Colon (tissue), 2 donors: ENCODE data around the gene MDFI.

Experiments
- FAIRE-seq: peaks from 2 replicates; lab custom pipeline; 2012; peaks lifted over from hg19 to GRCh38; lab: Jason Lieb, UNC
- donor health status: control.
- donor health status: control.

The MDFI gene

DNA sequence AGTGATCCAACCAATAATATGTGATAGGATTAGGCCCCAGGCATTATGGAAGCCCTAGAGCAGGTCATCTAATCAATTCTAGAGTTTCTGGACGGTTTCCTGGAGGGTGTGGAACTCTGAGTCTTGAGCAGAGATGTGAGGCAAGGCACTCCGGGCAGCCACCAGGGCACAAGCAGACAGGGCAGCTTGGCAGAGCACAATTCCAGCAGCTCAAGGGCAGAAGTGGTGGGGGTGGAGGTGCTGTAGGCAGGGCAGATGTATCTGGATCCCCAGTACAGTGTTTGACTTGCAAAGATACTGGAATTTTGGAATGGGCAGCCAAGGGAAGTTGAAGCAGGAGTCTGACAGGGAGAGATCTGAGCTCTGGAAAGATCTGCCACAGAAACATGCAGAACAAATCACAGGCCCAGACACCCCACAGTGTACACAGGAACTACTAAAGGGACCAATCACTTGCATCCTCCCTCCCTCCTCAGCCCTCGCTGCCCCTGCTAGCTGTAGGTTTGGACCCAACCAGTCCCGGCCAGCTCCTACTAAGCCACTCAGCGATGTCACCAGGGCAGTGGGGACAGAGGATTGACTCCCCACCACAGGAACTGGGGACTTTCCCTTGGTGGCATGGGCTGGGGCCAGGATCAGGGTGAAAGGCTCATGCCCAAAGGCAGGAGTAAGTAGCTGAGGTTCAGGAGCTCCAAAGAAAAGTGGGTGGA is 50.1 kb downstream of the MDFI start:
- FAIRE-seq = no peak

DNA sequence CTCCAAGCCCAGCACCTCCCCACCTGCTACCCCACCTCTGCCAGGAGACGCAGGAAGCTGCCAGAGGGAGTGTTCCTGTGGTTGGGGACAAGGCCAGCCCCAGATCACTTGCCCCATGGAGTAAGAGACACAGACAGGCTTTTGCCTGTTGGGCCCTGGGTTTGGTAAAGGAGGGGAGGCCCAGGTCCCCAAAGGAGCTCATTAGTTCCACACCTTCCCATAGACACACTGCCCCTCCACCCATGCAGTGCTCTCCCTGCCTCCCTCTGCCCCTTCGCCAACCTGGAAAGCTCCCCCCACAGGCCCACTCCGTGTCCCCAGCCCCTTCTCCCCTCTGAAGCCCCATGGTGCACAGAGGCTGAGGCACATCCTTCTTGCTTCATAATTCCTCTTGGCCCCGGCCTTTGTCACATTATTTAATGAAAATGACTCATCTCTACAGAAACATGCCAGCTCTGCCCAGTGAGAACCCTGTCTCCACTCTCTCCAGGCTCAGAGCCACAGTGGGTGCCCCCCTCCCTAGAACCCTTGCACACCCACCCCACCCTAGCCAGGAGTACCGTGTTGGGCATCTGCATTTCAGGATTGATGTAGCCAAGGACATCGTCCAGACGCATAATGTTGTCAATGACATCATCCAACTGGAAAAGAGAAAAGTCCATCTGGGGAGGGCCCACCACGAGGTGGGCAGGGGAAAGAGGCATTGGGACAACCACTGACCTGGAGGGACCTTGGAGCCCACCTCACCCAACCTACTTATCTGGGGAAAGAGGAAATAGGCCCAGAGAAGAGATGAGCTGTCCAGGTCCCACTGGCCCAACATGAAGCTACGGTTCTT is 51.1 kb downstream of the MDFI start:
- FAIRE-seq = no peak

DNA sequence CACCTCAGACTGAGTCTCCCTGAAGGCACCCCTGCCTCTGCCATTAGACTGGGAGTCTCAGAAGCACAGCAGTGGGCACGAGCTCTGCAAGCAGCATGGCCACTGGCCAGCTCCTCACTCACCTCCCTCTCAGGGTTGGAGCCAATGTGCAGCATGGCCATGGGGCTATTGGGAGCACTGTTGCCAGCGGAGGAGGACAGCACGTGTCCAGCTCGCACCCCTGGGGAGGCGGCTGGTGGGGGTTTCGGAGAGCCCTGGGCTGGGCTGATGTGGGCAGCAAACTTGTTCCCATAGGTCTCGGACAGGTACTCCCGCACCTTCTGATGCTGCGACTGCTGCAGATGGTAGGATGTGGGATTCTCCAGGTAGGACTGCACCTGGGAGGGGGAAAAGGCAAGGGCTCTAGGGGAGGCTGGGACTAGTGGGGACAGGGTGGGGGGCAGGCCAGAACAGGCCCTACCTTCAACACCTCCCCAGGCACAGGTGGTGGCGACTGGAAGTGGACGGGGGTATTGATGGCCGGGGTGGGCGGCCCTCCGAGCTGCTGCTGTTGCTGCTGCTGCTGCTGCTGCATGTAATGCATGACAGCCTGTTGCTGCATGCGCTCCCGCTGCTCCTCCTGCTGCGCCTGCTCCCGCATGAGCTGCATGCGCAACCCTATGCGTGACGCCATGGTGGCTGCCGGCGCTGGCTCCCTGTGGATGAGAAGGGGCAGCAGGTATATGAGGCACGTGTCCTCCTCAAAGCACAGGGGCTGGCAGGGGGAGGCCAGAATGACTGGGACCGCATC is 52.5 kb downstream of the MDFI start:
- FAIRE-seq = no peak

DNA sequence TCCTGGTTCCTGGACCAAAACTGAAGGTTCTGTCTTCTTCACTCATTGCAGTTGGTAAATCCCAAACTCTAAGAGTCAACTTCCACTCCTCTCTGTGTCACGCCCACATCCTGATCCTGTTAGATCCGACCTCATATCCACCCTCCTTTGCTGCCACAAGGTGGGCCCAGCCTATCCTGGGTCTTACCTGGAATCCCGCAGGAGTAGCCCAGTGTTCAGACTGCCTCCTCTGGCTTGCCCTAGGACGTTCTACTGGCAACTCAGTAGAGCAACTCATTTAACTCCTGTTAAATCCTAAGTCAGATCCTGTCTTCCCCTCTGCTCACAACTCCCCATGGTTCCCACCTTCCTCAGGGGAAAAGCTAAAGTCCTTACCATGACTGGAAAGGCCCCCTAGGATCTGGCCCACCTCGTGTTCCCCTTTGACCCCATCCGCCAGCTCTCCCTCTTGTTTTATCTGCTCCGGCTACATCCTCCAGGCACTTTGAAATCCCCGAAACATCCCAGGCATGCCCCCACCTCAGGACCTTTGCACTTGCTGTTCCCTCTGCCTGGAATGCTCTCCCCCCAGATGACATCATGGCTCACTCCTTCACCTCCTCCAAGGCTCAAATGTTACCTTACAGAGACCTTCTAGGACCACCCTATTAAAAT is 53.3 kb downstream of the MDFI start:
- FAIRE-seq = no peak

DNA sequence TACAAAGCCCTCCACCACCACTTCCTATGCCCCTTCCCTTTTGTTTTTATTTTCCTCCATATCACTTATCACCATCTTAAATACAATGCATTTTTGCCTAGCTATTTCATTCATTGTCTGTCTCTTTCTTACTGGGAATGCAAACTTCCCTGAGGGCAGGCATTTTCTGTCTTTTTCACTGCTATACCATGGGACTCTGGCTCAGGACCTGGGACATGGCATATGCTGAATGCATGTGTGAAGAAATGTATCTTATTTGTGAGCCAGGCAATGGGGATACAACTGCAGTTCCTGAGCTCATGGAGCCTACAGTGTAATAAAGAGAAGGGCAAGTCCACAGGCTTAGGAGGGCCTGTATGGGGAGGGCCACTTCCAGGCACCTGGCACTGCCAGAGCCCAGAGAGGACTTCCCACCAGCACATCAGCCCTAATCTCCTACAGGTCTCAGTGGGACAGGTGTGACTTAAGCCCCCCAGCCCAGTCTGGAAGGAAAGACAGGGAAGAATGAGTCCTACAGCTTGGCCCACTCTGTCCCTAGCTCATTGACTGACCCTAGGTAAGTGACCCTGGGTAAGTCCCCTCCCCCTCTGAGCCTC is 53.9 kb downstream of the MDFI start:
- no peak for FAIRE-seq

DNA sequence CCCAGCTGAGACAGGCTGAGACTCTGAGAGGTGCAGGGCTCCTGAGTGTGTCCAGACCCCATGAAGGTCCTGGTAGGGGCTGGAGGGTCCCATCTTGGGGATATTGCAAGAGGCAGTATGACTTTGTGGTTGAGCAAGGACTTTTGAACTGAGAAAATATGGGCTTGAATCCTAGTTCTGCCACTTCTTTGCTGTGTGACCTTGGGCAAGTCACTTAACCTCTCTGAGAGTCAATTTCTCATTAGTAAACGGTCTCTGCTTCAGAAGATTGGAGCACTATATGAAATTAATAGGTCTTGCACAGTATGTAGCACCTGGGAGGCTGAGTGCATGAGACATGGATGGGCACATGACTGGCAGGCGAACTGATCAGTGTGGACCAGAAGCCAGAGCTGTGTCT is 54.5 kb downstream of the MDFI start:
- no peak for FAIRE-seq

DNA sequence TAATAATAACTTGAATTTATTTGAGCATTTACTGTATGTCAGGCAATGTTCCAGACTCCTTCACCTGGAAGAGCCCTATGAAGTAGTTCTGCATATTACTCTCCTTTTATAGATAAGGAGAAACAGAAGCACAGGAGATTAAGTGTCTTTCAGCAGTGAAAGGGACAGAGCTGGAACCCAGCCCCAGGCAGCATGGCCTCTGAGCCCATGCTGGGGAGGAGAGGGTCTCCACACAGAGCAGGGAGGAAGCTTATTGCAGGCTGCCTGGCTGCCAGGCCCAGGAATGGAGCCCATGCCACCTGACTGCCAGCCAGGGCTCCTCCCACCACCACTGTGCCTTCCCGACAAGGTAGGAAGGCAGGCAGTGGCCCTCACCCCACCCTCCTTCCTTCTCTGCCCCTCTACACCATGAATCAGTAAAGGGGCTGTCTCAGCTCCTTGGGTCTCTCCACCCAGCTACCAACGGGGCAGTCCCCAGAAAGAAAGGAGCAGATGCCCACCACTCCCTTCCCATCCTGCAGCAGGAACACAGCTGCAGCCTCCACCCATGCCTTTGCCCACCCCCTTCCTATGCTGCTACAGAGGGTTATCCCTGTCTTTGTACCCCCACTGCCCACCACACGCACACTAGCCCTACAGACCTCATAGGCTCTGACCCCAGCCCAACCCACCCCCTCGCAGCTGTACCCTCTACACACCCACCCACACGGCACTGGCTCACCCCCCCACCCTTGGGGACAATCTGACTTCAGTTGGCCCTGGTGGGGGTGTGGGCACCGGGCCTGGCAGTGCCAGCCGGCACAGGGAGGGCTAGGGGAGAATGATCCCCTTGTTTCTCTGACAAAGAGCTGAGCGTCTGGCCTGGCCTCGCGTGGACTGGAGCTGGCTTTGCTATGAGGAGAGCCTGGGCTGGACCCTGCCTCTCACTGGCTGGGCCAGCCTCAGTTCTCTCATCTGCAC is 55.3 kb downstream of the MDFI start:
- FAIRE-seq = no peak

DNA sequence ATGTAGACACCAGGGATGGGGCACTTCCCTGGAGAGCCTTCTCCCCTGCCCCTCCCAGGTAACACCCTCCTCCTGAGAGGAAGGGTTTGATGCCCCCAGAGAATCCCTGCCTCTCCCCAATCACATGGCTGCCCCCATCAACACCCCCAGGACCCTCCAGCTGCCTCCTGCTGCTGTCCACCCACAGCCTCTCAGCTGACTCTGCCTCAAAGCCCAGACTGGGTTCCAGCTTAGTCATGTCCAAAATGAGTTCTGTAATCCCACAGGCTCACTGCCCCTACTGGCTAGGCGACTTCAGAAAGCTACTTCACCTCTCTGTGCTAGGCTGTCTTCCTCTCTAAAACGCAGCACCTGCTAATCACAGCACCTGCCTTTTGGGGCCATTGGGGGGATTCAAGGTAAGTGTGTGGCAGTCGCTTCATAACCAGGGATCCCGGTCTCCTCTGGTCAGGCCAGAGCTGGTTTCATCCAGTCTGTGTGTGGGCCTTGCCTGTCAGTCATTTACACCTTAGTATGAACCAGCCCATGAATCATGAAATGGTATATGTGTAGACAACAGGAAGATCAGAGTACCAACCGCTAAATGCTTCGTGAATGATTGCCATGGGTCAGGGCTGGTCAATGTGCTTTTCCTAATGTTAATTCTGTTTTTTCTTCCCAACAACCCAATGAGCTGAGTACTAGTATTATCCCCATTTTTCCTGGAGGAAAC is 56.7 kb downstream of the MDFI start:
- FAIRE-seq = no peak

DNA sequence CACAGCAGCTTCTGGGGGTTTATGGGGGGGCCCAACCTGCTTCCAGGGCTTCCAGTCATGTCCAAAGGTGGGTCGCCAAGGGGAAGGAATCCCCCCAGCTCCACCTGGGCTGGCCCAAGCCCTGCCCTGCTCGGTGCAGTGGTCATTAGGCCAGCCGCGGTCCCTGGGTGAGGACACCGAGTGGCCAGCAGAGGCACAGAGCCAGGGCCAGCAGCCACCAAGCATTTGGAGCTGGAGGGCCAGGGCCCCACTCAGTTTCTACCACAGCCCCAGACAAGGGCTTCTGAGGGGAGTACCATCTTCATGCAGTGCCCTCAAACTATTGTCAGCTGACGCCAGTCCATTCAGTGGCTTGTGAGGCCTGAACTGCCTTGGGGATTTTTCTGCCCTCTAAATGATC is 57.6 kb downstream of the MDFI start:
- no peak for FAIRE-seq

DNA sequence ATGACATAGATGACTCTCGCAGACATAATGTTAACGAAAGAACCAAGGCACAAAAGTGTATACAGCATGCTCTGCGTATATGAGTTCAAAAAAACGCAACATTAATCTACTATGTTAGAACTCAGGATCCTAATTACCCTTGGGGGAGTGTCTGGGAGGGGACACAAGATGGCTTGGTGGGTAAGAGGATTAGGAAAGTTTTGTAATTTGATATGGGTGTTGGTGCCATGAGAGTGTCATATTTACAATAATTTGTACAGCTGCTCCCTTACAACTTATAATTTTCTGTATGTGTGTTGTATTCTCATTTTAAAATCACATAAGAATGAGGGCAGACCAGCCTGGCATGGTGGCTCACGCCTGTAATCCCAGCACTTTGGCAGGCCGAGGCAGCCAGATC is 58.5 kb downstream of the MDFI start:
- FAIRE-seq = no peak

DNA sequence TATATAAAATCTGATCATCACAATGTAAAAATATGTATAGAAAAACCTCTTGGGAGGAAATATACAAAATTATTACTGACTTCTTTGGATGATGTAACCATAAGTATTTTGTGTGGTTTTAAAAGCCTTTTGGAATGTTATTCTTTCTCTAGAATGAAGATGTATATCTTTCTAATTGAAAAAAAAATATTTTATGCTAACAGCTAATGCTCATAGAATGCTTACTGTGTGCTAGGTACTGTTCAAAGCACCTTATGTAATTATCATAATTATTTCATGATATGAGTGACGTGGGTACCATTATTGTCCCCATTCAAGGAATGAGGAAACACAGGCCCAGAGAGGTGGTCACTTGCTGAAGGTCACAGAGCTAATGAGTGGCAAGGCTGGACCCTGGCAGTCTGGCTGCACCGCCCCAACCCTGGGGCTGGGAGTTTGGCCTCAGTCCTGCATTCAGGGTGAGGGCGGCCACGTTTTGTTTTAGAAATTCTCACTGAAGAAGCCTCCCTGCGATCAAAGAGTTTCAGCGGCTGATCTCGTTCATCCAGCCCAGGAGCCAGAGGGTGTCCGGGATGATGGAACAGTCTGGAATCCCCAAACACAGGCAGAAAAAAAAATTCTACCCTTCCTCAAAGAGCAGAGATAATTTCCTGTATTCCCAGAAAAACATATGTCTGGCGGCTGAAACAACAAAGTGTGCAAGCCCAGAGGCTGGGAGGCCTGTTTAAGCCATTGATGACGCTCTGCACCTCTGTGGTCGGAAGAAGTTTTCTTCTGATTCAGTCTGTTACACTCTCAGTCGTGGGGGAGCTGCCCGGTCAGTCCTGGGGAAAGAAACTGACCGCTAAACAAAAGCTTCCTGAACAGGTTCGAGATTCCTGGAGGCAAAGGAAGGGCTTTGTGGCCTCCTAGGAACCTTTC is 59.9 kb downstream of the MDFI start:
- FAIRE-seq = no peak

DNA sequence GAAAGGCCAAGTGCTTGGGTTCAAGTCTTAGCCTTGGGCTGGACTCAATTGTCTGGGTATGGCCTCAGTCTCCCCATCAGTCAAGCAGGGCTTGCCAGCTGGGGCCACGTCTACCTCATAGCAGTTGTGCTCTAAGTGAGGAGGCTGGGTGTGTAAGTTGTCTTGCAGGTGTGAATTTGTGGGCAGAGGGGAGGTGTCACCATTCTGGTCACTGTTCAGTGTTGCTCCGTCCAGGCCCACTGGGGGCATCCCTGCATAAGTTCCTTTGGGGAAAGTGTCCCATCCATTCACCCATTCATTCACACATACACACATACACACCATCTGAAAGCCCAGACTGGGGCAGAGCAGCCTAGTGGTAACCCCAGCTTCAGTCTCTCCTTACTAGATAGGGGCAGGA is 60.8 kb downstream of the MDFI start:
- FAIRE-seq = no peak

DNA sequence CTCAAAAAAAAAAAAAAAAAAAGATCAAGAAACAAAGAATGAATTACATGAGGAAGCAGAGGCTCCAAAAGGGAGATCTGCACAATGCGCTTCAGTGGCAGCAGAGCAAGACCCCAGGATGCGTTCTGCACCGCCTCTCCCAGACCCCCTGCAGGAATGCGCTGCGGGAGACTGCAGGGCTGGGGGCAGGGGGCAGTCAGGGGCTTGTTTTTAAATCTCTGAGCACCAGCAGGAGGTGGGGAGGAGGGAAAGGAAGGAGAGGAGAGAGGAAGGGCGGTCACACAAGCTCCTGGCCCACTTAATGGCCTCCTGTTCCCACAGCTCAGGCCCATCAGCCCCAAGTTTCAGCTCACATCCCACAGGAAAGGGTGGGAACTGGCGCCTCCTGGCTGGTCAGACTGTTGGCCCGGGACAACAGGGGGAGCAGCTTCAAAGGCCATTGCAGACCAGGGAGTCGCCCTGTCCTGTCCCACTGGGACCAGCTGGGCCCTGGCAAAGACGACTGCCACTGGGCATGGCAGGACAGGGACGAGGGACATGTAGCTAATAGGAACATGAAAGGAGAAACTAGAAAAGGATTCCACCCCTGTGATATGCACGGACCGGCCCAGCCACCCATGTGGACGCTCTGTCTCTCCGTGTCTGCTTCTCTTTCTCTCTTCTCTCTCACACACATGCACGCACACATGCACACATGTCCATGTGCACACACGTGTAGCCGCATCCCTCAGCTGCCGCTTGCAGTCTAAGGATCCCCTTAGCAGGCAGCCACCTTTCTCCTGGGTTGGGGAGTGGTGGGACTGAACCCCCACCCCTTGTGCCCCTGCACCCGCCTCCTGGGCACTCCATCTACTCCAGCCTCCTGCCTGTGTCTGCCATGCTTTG is 62.4 kb downstream of the MDFI start:
- no peak for FAIRE-seq

DNA sequence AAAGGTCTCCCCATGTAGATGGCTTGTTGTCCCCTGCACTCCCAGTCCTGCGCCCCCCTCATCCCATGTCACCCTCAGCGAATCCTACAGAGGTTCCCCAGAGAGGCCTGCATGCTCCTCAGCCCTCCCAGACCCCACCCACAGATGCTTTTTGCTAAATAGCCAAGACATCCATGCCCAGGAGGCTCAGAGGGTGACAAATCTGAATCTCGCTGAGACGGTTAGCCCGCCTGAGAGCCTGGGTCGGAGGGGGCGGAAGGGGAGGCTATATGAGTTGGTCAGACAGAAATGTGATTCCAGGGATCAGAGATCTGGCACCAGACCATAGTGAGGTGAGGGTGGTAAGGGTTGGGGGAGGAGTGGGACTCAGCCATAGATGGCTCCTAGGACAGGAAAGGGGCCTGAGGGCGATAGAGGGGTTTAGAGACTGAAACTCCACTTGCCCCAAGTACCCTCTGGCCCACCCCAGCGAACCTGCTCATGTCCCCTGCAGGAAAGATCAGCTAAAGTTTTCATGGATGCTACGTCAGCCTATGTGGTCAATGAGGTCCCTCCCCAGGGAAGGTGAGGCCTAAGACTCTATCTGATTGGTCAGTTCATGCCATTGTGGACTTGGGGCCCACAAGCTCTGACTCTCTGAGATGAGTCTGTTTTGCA is 63.9 kb downstream of the MDFI start:
- no peak for FAIRE-seq

DNA sequence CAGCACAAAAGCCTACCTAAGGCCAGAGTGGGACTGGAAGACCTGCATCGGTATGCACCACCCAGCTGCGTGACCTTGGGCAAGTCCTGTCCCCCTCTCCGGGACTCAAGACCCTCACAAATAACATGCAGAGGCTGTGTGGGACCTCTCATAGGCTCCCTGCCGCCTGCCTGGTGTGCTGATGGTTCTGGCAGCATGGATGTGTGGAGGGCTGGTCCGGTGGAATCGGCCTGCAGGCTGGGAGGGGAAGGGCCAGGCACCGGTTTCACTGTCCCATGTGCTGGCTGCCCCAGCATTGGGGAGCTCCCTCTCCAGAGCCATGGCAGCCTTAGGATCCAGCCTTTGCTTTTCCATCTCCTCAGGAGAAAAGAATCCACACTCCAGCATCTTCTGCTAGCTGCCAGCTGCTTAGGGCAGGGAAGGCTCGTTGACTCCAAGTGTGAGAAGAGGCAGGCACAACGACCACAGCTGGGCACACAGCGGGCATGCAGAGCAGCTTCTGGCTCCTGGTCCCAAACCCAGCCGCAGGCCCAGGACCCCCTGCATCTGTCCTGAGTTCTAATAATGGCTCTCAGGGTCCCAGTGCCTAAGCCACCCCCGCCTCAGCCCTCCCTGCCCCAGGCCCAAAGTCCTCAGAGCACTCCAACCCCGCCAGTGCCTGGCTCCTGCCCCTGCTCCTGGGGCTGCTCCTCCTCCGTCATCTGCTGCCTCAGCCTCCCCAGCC is 64.7 kb downstream of the MDFI start:
- FAIRE-seq = no peak
